H1 (cell line): Measurements from ENCODE around the gene SCAMP2. TPM values are rescaled to one million over a fixed set of nuclear protein-coding genes. Genes with fewer than 3 reads are reported as not detected.

Experiments used
- CHD7 ChIP-seq: fragments of 300-600 bp; sonication (generic); IDR thresholded peaks from 2 replicates; pipeline ENCODE4 v1.7.1; 2012; ENCODE audit warnings: low read length, moderate library complexity, mild to moderate bottlenecking, inconsistent platforms; ENCODE audit not compliant: insufficient replicate concordance
- polyA plus RNA-seq, 7 experiments: library from polyadenylated mRNA; depleted of rRNA in 3 of 7; stranded (reverse) in 5 of 7; unstranded in 2 of 7; fragments of >200 nt in 5 of 7; fragments of 200-250 nt in 2 of 7; gene quantifications; 1 replicate in 5 of 7; 2 replicates in 1 of 7; 4 replicates in 1 of 7; pipeline versions ENCODE4 v1.2.1 to v1.2.3, GENCODE V29; 2011 to 2013; ENCODE audit warnings: missing spikeins in 2 of 7, mixed read lengths in 2 of 7
- total RNA-seq: library from RNA; stranded (reverse); fragmentation: NEBNext Ultra II Directional; extraction: Animal tissue kit (Norgen Biotek cat#: 25700); gene quantifications from 2 replicates; pipeline ENCODE4 v1.2.1, GENCODE V29; 2021

The SCAMP2 gene
- total and polyA plus RNA-seq, 2 of the 8 experiments (the other 6 are each of a cell fraction or from before 2014, with no cell fraction given) = 41.7 to 131 TPM

DNA sequence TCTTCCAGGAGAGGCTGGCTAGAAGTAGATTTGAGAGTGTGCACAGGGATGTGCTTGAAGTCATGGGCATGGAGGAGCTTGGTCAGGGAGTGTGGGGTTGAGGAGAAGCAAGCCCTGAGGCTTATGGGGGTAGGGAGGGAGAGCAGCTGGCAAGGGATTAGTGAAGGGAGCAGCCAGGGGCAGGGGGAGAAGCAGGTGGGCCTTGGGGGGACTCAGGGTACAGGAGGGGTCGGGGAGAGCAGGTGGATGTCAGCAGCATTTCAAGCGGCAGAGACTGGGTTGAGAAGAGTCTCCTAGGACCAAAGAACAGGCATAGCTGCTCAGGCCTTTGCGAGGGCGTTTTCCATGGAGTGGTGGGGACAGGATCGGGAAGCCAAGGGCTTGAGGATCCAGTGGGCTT lies 63.9 kb downstream of the SCAMP2 start (continued):
- no peak for TF ChIP-seq CHD7
